Neuron (in vitro differentiated cells): ENCODE results near the gene PITPNB.

Source experiments
- H2AFZ ChIP-seq: one replicate; pipeline ENCODE4 v1.6.1; 2013; ENCODE audit warnings: low read depth, mild to moderate bottlenecking, inconsistent platforms, low read length, moderate library complexity
- H3K27me3 ChIP-seq: one replicate; pipeline ENCODE4 v1.6.1; 2013; ENCODE audit warnings: low read length; ENCODE audit not compliant: insufficient read depth
- H3K36me3 ChIP-seq: one replicate; pipeline ENCODE4 v1.6.1; 2013; ENCODE audit warnings: low read length; ENCODE audit not compliant: insufficient read depth
- H3K4me1 ChIP-seq: one replicate; pipeline ENCODE4 v1.6.1; 2013; ENCODE audit warnings: low read length; ENCODE audit not compliant: insufficient read depth
- H3K4me3 ChIP-seq: 2 replicates; pipeline ENCODE4 v1.5.1; 2013; ENCODE audit warnings: mild to moderate bottlenecking, low read length, moderate library complexity
- H3K9me3 ChIP-seq: one replicate; pipeline ENCODE4 v1.6.1; 2013; ENCODE audit warnings: low read length

Gene PITPNB

DNA sequence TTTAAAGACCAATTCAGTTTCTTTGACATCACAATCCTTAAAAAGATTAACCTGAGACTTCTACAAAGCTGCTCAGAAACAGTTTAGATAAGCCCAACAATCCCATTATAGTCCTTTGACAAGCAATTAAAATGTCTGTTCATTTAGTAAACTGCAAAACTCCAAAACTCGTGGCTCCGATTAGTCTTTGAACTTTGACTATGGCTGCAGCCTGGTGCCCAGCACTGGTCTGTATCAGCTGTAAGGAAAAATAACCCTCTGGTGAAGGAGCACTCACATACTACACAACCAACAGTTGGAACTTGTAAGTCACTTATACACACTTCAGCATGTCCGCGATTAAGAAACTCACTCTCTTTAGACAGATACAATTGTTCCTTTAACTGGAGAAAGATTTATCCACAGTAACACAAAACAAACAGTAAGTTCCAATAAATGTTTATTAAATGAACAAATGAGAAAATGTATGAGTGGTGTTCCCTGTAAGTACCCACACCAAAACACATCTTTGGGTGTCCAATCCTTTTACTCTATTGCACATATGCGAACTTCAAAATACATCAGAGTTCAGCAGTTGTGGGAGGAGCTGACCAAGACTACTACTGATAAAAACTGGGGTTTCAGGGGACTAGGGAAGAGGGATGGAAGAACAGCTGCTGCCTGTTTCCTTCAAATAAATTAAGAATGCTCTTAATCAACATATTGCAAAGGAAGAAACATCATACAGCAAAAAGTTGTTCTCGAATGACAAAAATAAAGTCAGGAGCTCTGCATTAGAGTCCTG is 36.4 kb downstream of the PITPNB start:
- Histone ChIP-seq H3K4me3 (no peak overlapping the region), H3K27me3 (no peaks in the 10 kb centered on the region), H2AFZ (no peak overlapping the region), H3K4me1 (peaks cover 38% of the 10 kb centered on the region), H3K9me3 (no peaks in the 10 kb centered on the region), H3K36me3 (peaks cover 17% of the 10 kb centered on the region)

DNA sequence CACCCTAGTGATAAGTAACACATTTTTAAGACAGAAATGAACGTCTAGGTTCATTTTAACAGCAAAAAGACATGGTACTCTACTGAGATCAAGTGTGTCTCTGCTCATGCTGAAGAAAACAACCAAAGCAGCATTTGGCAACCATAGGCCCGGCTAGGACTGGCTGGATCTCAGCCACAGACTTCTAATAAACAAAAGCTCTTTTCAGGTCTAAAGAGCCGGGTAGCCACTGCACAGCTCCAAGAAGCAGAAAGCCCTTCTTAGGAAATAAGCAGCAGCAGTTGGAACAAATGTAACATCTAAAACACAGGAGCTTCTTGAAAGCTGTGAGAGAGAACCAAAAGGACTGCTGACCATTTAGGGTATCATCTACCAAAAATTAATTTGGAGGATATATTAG is 37.6 kb downstream of the PITPNB start:
- Histone ChIP-seq H2AFZ (no peak overlapping the region), H3K36me3 (peaks cover 17% of the 10 kb centered on the region), H3K9me3 (no peaks in the 10 kb centered on the region), H3K4me1 (peaks cover 51% of the 10 kb centered on the region), H3K27me3 (no peaks in the 10 kb centered on the region), H3K4me3 (no peak overlapping the region)

DNA sequence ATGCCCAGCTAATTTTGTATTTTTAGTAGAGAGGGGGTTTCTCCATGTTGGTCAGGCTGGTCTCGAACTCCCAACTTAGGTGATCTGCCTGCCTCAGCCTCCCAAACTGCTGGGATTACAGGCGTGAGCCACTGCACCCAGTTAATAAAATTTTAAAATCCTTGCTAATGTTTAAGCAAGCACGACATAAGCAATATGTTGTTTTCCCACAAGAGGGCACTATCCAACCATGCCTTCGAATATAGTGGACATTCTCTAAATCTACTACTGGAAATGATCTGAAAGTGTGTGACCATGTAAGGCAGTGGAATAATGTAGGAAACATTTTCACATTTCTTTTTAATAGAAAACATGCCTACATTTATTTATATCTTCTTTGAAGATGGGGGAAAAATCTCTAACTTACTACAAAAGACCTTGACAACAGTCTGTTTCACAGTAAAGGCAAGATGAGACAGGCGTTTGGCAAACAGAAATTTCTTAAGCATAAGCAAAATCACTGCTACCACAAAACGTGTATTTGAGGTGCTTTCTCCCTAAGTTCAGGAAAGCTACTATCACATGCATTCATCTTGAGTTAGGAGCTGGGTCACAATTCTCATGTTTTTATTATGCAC is 38.2 kb downstream of the PITPNB start:
- Histone ChIP-seq H3K4me1 (peaks cover 51% of the 10 kb centered on the region), H2AFZ (no peak overlapping the region), H3K9me3 (no peaks in the 10 kb centered on the region), H3K27me3 (no peaks in the 10 kb centered on the region), H3K36me3 (peaks cover 15% of the 10 kb centered on the region), H3K4me3 (no peak overlapping the region)

DNA sequence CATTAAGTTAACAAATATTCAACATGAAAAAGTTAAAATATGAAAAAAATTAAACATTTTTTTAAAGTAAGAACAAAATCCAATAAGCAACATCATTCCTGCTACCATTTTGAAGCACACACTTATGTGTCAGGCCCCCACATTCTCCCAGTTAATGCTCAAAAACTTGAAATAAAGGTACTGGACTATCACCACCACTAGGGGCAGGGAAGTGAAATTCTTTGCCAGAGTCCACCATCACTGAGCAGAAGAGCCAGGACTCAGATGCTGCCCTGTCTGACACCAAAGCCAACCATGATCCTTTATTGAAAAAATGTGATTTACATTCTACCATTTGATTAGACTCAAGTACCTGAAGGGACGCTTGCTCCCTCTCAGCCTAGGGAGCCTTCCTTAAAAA is 39.1 kb downstream of the PITPNB start:
- Histone ChIP-seq H3K36me3 (peaks cover 13% of the 10 kb centered on the region), H2AFZ (no peak overlapping the region), H3K27me3 (no peaks in the 10 kb centered on the region), H3K4me1 (peaks cover 51% of the 10 kb centered on the region), H3K4me3 (no peak overlapping the region), H3K9me3 (no peaks in the 10 kb centered on the region)

DNA sequence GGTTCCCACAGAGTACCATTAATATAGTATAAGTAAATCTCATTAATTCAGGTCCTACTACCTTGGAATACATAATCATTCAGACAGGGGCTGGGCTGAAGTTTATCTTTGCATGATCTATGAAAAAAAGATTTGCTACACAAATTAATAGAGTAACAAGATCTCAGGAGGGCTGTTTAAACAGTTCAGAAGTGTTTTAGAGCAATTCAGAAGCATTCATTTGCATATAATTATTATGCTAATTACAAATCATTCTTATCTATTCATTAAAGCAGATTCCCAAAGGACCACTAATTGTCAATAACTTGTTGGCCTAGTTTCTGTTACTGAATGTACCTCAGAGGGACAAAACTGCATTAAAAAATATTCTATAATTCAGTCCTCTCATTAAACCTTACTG is 40.5 kb downstream of the PITPNB start:
- Histone ChIP-seq H3K36me3 (no peaks in the 10 kb centered on the region), H3K9me3 (no peaks in the 10 kb centered on the region), H3K4me1 (peaks cover 58% of the 10 kb centered on the region), H2AFZ (no peak overlapping the region), H3K4me3 (no peak overlapping the region), H3K27me3 (no peaks in the 10 kb centered on the region)

DNA sequence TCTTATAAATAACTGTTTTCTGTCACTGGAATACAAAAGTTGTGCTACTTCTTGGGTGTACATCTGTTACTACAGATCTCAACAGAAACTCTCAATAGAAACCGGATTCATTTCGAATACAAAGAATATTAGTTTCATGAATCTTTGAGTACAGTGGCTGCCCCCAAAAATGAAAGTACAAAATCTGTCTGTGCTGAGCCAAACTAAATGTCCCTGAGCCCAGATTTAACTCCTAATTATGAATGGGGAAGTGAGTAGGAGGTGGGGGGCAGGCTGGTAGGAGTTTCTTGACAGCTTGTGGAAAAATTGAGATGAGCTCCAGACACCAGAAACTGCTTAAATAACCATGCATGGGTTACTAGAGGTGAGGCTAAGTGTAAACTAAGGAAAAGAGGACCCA is 41.6 kb downstream of the PITPNB start:
- peaks cover 2% of the 10 kb centered on the region for H3K36me3 ChIP-seq
- no peaks in the 10 kb centered on the region for H3K27me3 ChIP-seq
- H3K4me3 ChIP-seq: no peak overlapping the region
- no peak overlapping the region for H2AFZ ChIP-seq
- no peaks in the 10 kb centered on the region for H3K9me3 ChIP-seq
- peaks cover 62% of the 10 kb centered on the region for H3K4me1 ChIP-seq

DNA sequence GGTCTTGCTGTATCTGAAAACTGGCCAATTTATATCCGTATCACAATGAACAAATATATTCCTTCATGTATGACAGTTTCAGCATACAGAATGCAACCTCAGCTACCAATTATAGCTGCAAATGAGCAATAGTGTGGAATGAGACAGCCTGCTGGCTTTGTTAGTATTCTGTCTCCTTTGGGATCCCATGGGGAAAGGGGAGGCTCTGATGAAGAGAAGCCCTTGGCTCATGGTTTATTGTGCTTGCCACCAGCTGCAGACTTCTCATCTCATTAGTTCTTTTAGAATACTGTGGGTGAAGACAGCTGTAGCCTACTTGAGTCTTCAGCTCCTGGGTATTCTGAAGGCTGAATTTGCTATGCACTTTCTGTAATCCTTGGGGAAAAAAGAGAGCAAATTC is 42.4 kb downstream of the PITPNB start:
- peaks cover 54% of the 10 kb centered on the region for H3K4me1 ChIP-seq
- H2AFZ ChIP-seq: no peak overlapping the region
- H3K36me3 ChIP-seq: peaks cover 6% of the 10 kb centered on the region
- H3K4me3 ChIP-seq: no peak overlapping the region
- H3K27me3 ChIP-seq: no peaks in the 10 kb centered on the region
- H3K9me3 ChIP-seq: no peaks in the 10 kb centered on the region

DNA sequence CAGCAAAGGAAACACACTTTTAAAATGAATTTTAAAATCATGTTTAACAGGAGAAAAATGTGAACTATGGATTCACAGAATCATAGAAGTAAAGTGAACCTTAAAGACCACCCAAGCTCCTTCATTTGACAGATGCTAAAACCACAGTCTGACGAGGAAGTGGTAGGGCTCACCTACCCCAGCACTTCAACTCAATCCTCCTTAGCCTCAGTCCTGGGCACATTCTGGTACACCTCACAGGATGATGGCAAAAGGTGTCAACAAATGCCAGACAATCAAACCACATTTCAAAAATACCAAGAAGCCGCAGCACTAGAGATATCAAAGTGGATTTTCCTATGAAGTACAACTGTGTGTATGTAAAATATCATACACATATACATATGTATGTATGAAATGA is 43.1 kb downstream of the PITPNB start:
- no peaks in the 10 kb centered on the region for H3K9me3 ChIP-seq
- no peak overlapping the region for H3K4me3 ChIP-seq
- H3K4me1 ChIP-seq: peaks cover 46% of the 10 kb centered on the region
- H3K27me3 ChIP-seq: no peaks in the 10 kb centered on the region
- no peak overlapping the region for H2AFZ ChIP-seq
- peaks cover 13% of the 10 kb centered on the region for H3K36me3 ChIP-seq

DNA sequence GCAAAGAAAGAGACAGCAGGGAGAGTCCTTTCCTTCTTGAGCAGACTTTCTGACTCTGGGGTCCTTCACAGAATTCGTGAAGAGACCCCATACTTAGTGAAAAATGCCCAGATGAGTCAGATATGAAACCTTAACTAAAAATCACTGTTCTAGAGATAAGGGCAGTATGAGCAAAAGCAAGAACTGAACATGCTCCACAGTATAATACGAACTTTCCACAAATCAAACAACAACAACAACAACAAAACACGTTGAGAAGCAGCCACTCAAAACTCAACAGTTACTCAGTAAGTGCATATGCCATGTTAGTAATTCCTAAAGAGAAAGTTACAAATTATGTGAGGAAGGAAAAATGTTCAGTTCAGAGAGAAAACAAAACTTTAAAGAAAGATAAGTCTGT is 44.3 kb downstream of the PITPNB start:
- no peak overlapping the region for H3K4me3 ChIP-seq
- H3K9me3 ChIP-seq: no peaks in the 10 kb centered on the region
- H3K36me3 ChIP-seq: peaks cover 25% of the 10 kb centered on the region
- H3K27me3 ChIP-seq: no peaks in the 10 kb centered on the region
- no peak overlapping the region for H2AFZ ChIP-seq
- peaks cover 37% of the 10 kb centered on the region for H3K4me1 ChIP-seq

DNA sequence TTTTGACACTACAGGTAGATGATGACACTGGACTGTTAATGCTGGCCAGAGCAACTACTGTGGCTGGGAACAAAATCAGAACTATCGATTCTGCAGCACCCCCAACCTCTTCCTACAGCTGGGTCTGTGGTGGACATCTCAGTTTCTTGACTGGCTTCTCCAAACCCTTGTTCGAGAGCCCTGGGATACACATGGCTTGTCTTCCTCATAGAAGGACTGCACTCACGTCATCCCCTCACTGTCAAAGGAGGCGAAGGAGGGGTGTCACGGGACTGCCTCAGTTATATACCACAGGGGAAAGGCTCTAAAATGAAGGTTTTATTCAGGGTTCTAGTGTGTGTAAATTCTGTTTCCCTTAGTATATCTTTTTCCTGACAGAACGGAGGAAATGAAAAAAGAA is 44.9 kb downstream of the PITPNB start:
- Histone ChIP-seq H3K4me3 (no peak overlapping the region), H3K9me3 (no peaks in the 10 kb centered on the region), H2AFZ (no peak overlapping the region), H3K27me3 (no peaks in the 10 kb centered on the region), H3K4me1 (peaks cover 37% of the 10 kb centered on the region), H3K36me3 (peaks cover 28% of the 10 kb centered on the region)

DNA sequence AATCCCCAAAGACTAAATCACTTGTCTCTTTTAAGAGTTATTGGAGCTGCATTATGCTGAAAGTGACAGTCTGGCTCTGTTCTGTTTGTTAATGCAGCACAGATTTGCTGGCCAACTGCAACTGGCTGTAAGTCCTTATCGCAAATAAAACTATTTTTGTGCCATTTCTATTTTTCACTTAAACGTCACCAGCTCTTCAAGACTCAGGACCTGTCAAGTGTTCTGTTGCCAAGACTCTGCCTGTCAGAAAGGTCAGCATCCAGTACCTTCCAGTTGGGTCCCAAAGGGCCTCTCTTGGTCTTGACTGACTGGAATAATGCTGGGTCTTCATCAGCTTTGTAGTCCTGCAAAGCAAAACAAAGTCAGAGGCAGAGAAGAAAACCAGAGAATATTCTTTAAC is 45.6 kb downstream of the PITPNB start:
- no peaks in the 10 kb centered on the region for H3K27me3 ChIP-seq
- H3K4me3 ChIP-seq: no peak overlapping the region
- H3K4me1 ChIP-seq: peaks cover 31% of the 10 kb centered on the region
- peaks cover 28% of the 10 kb centered on the region for H3K36me3 ChIP-seq
- H2AFZ ChIP-seq: no peak overlapping the region
- no peaks in the 10 kb centered on the region for H3K9me3 ChIP-seq

DNA sequence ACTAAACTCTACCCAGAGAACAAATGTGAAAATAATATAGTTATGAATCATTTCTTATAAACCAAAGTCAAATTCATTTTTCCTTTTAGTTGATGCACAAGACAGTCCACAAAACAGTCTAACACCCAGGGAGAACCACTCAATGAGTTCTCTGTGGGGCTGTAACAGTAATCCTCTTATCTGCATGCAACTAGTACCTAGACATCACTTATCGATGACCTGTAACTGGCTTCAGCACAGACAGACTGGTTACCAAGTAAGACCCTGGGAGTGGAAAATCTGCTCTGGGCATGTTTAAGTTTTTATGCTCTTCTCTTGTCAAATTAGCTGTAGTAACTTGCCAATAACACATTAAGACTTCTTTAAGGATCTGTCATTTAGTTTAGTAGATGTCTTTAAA is 46.6 kb downstream of the PITPNB start:
- Histone ChIP-seq H3K4me1 (peaks cover 28% of the 10 kb centered on the region), H3K9me3 (no peaks in the 10 kb centered on the region), H2AFZ (no peak overlapping the region), H3K27me3 (no peaks in the 10 kb centered on the region), H3K4me3 (no peak overlapping the region), H3K36me3 (peaks cover 28% of the 10 kb centered on the region)

DNA sequence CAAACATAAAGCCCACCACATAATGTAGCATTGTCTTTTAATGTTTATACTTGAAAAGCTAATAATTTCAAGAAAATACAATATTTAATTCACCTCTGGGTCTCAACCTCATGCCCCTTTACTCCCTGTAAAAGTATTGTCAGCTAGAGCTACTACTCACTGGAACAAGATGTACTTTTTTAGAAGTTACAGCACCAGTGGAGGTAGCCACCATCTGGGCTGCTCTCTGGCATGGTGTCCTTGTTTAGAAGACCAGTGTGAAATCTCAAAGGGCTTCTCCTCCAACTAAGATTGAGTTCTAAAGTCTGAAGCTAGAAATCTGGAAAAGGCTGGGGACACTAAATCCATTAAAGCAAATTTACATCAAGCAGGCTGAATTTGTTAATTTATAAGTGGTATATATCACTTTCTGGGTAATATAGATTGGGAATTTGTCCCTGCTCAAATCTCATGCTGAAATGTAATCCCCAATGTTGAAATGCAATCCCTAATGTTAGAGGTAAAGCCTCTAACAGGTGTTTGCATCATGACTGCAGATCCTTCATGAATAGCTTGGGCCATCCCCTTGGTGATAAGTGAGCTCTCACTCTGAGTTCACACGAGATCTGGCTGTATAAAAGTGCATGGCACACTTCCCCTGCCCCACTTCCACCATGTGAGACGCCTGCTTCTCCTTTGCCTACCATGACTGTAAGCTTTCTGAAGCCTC is 47.6 kb downstream of the PITPNB start:
- Histone ChIP-seq H3K27me3 (no peaks in the 10 kb centered on the region), H3K36me3 (peaks cover 30% of the 10 kb centered on the region), H3K4me1 (peaks cover 23% of the 10 kb centered on the region), H3K4me3 (no peak overlapping the region), H2AFZ (no peak overlapping the region), H3K9me3 (no peaks in the 10 kb centered on the region)
